Measurements from ENCODE around the gene HAGH. TPM values are rescaled to one million over a fixed set of nuclear protein-coding genes. Genes with fewer than 3 reads are reported as not detected.

HAGH gene
- total and polyA plus RNA-seq, 4 donors, result 51.2 to 99.7 (median 80.2) TPM

GRCh38 chr16:1790261-1790610, 36.4 kb downstream of the HAGH start:
- DNase-seq (no peak), ATAC-seq (ENCODE audit: insufficient read depth, low FRiP score) (no peak)
- TF ChIP-seq CTCF (IDR thresholded peaks at IDR 0.05; ENCODE audit: control extremely low read depth, extremely low read depth), result no peak
- WGBS, 2 donors, result 94 to 97% methylated on average over 15 of the region's 15 CpGs
- H3K4me3 ChIP-seq, result no peak overlapping the region
- no peak overlapping the region for H3K27ac ChIP-seq (ENCODE audit: low read depth in 1 of 2, low read length in 1 of 2)
- peaks cover 0 to 62% (median 0%) of the 10 kb centered on the region in 4 donors for H3K36me3 ChIP-seq (ENCODE audit: control insufficient read depth in 4 of 4, insufficient read depth in 4 of 4, low read length in 4 of 4)
- H3K4me1 ChIP-seq (ENCODE audit: control insufficient read depth in 5 of 5, insufficient read depth in 5 of 5, low read length in 5 of 5), result peaks cover 0 to 9% (median 0%) of the 10 kb centered on the region in 5 donors
- no peak overlapping the region for H3K9ac ChIP-seq (ENCODE audit: insufficient read depth in 1 of 2, low read length in 2 of 2)
- no peaks in the 10 kb centered on the region for H3K27me3 ChIP-seq (ENCODE audit: control insufficient read depth in 3 of 3, insufficient read depth in 3 of 3, low read length in 2 of 3)
- H3K9me3 ChIP-seq (ENCODE audit: control insufficient read depth in 4 of 4, insufficient read depth in 3 of 4, low read length in 3 of 4), result peaks cover 0 to 3% (median 0%) of the 10 kb centered on the region in 4 donors

DNA sequence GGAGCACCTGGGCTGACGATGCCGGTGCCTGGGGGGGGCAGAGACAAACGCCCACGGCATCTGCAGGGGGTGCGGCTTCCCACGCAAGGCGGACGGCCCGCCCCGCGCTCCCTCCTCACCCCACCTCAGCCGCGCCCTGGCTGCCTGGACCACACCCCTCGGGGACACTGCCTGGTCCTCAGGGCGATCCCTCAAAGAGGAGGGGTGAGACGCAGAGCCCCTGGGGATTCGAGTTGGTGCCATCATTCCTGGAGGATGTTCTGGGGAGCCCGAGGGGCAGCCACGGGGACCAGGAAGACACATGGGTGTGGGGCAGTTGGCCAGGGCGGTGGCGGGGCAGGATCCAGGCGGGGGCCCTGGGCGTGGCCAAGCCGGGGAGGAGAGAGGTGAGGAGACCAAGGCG, 37.0 kb downstream of the HAGH start:
- WGBS, 2 donors, result 90 to 91% methylated on average over 16 to 25 of the region's 25 CpGs
- DNase-seq, result no peak
- Histone ChIP-seq H3K4me1 (ENCODE audit: control insufficient read depth in 5 of 5, insufficient read depth in 5 of 5, low read length in 5 of 5) (peaks cover 0 to 3% (median 0%) of the 10 kb centered on the region in 5 donors), H3K9ac (ENCODE audit: insufficient read depth in 1 of 2, low read length in 2 of 2) (no peak overlapping the region), H3K27me3 (ENCODE audit: control insufficient read depth in 3 of 3, insufficient read depth in 3 of 3, low read length in 2 of 3) (no peaks in the 10 kb centered on the region), H3K36me3 (ENCODE audit: control insufficient read depth in 4 of 4, insufficient read depth in 4 of 4, low read length in 4 of 4) (peaks cover 0 to 62% (median 0%) of the 10 kb centered on the region in 4 donors), H3K27ac (ENCODE audit: low read depth in 1 of 2, low read length in 1 of 2) (no peak overlapping the region), H3K4me3 (no peak overlapping the region), H3K9me3 (ENCODE audit: control insufficient read depth in 4 of 4, insufficient read depth in 3 of 4, low read length in 3 of 4) (peaks cover 0 to 3% (median 0%) of the 10 kb centered on the region in 4 donors)
- TF ChIP-seq CTCF (IDR thresholded peaks at IDR 0.05; ENCODE audit: control extremely low read depth, extremely low read depth), result no peak
- ATAC-seq (ENCODE audit: insufficient read depth, low FRiP score), result no peak

DNA sequence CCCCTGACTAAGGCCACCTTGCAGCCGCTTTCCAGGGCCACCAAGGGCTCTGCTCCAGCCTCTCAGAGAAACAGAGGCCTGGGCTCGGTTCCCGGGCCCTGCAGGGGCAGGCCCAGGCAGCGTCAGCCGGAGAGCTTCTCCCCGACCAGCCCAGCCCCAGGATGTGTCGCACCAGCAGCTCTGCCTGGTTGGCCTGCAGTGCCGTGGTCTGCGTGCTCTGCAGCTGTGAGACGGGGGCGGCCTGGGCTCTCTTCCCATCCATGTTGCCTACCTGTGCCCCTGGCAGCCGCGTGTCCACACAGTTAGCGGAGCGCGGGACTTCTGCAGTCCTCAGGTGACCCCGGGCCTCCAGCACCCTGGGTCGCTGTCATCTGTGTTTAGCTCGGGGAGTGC, 37.9 kb downstream of the HAGH start:
- no peak overlapping the region for H3K27ac ChIP-seq (ENCODE audit: low read depth in 1 of 2, low read length in 1 of 2)
- DNase-seq, result no peak
- H3K4me1 ChIP-seq (ENCODE audit: control insufficient read depth in 5 of 5, insufficient read depth in 5 of 5, low read length in 5 of 5), result peaks cover 0 to 5% (median 3%) of the 10 kb centered on the region in 5 donors
- no peak overlapping the region for H3K9ac ChIP-seq (ENCODE audit: insufficient read depth in 1 of 2, low read length in 2 of 2)
- peaks cover 0 to 62% (median 0%) of the 10 kb centered on the region in 4 donors for H3K36me3 ChIP-seq (ENCODE audit: control insufficient read depth in 4 of 4, insufficient read depth in 4 of 4, low read length in 4 of 4)
- no peaks in the 10 kb centered on the region for H3K27me3 ChIP-seq (ENCODE audit: control insufficient read depth in 3 of 3, insufficient read depth in 3 of 3, low read length in 2 of 3)
- TF ChIP-seq CTCF (IDR thresholded peaks at IDR 0.05; ENCODE audit: control extremely low read depth, extremely low read depth), result no peak
- WGBS, 2 donors, result 76 to 80% methylated on average over 19 of the region's 19 CpGs
- no peak for ATAC-seq (ENCODE audit: insufficient read depth, low FRiP score)
- peaks cover 0 to 3% (median 0%) of the 10 kb centered on the region in 4 donors for H3K9me3 ChIP-seq (ENCODE audit: control insufficient read depth in 4 of 4, insufficient read depth in 3 of 4, low read length in 3 of 4)
- H3K4me3 ChIP-seq, result no peak overlapping the region

DNA sequence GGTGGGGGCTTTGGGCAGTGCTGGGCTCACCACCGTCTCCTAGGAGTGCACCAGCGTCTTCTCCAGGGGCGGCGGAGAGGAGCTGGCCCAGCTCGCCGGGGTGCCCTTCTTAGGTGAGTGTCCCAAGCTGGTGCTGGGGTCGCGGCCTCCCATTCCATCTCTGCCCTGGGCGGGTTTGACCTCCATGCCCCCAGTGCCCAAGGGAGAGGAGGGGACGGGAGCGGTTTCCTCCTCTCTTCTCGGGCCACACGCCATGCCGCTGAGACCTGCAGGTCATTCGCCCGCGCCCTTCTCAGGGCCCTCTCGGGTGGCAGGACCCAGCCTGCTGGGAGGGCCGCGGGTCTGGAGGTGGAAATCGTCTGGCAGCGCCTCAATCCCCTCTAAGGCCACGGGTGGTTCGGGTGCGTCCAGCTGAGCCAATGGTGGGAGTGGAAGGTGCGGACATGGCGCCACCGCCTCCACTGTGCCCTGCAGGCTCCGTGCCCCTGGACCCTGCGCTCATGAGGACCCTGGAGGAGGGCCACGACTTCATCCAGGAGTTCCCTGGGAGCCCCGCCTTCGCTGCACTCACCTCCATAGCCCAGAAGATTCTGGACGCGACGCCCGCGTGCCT, 38.4 kb downstream of the HAGH start:
- H3K9ac ChIP-seq (ENCODE audit: insufficient read depth in 1 of 2, low read length in 2 of 2), result no peak overlapping the region
- TF ChIP-seq CTCF (IDR thresholded peaks at IDR 0.05; ENCODE audit: control extremely low read depth, extremely low read depth), result no peak
- peaks cover 0 to 5% (median 3%) of the 10 kb centered on the region in 5 donors for H3K4me1 ChIP-seq (ENCODE audit: control insufficient read depth in 5 of 5, insufficient read depth in 5 of 5, low read length in 5 of 5)
- no peak for DNase-seq
- peaks cover 0 to 3% (median 0%) of the 10 kb centered on the region in 4 donors for H3K9me3 ChIP-seq (ENCODE audit: control insufficient read depth in 4 of 4, insufficient read depth in 3 of 4, low read length in 3 of 4)
- no peak overlapping the region for H3K27ac ChIP-seq (ENCODE audit: low read depth in 1 of 2, low read length in 1 of 2)
- peaks cover 0 to 62% (median 0%) of the 10 kb centered on the region in 4 donors for H3K36me3 ChIP-seq (ENCODE audit: control insufficient read depth in 4 of 4, insufficient read depth in 4 of 4, low read length in 4 of 4)
- no peaks in the 10 kb centered on the region for H3K27me3 ChIP-seq (ENCODE audit: control insufficient read depth in 3 of 3, insufficient read depth in 3 of 3, low read length in 2 of 3)
- no peak for ATAC-seq (ENCODE audit: insufficient read depth, low FRiP score)
- 92 to 95% methylated on average over 35 to 38 of the region's 38 CpGs for WGBS, 2 donors
- H3K4me3 ChIP-seq, result no peak overlapping the region

All from lung (tissue), 12 donors.